RPMI7951 (cell line): ENCODE data around the gene ABLIM1. TPM values are rescaled to one million over a fixed set of nuclear protein-coding genes. Genes with fewer than 3 reads are reported as not detected.
A peak's percentile ranks its signal among the peaks of the same experiment; 100 is the strongest.

ENCODE experiments used
- DNase-seq: peaks from one replicate; pipeline ENCODE4 v3.0.0-alpha.2; 2012; ENCODE audit warnings: low read depth
- total RNA-seq: library from RNA; depleted of rRNA; stranded (reverse); fragments of >200 nt; shearing (Covaris generic); gene quantifications from 2 replicates; pipeline ENCODE4 v1.2.3, GENCODE V29; 2014; rRNA removed

ABLIM1 gene
- total RNA-seq = 0.20 and 0.24 TPM in 2 replicates

DNA sequence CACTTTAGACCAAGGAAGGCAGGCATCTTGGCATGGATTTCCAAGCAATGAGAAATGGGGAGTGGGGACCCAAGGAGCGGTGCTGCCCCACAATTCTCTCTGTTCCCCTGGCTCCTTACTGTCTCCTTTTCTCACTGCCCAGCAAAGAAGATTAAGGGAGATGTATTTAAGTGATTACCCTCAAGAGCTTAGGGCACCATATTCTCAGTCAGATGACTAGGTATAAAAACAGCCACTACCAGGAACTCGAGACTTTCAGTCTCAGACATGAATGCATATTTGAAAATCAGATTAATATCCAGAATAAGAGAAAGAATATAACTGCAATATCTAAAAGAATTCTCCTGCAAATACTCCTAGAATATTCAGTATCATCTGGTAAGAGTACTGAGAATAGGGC is at the start of gene ABLIM1:
TSS of gene ABLIM1 (minus strand) at position 101 of the 400 bp plus-strand sequence. CDS start at position 26, 75 bp downstream.
- no peak for DNase-seq

GRCh38 chr10:114706458-114707055 is 48.5 kb upstream of the ABLIM1 start:
- no peak for DNase-seq

- DNase-seq = no peak
Observed at GRCh38 chr10:114704679-114705078, 46.6 kb upstream of the ABLIM1 start.

DNA sequence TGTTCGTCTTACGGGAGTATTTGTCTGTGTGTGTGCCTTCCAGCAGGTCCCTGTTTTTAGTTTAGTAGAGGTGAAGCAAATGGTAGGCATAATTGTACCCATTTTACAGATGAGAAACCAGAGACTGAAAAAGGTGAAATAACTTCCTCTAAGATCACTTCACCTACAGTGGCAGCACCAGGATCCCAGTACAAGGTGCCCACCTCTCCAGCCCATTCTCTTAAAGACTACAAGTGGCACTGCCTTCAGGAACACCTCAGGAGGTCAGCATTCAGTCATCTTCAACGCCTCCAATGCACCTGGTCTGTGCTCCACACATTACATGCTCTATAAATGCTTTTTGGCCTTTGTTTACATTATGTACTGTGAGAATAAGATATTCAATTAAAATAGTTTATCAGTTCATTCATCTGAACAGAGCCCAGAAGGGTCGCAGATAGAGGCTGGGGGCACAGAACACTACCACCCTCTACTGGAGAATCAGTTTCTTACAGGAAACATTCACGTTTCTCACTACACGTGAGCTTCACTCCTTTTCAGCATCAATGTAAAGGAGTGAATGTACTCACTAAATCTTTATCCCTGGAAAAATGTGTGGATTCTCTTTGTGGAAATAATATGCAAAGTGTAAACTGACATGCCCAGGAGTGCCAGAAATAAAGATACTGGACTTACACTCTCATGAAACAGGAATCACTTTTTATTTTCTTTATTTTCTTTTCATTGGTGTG is 45.5 kb upstream of the ABLIM1 start:
- DNase-seq = peak; percentile 6

DNA sequence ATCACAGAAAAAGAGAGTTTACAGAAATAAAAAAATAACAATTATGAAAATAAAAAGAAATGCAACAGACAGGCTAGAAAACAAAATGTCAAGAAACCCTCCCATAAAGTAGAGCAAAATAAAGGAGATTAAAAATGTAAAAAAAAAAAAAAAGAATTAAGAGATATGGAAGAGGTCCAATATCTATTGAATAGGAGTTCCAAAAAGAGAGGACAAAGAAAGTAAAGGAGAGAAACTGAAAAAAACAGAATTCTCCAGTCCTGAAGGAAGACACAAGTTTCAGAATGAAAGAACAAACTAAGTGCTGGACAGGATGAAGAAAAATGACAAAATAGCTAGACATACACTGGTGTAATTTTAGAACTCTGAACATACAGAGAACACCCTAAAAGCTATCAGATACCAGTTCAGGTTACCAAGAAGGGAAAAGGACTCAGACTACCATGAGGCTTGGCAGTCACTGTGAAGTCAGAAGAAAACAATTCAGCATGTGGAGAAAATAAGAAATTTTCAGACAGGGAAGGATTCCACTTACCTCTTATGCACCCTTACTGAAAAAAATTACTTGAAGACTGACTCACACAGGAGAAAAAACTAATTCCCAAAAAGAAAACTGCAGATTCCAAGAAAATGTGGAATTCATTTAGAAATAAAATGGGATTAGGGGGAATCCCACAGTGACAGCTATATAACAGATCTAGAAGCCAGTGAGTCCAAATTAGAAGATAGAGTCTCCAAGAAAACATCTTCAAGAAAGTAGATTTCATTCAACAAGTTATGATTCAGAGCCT is 40.4 kb upstream of the ABLIM1 start:
- no peak for DNase-seq

- DNase-seq = peak; percentile 45
Observed at GRCh38 chr10:114697061-114697598, 39.1 kb upstream of the ABLIM1 start.

DNA sequence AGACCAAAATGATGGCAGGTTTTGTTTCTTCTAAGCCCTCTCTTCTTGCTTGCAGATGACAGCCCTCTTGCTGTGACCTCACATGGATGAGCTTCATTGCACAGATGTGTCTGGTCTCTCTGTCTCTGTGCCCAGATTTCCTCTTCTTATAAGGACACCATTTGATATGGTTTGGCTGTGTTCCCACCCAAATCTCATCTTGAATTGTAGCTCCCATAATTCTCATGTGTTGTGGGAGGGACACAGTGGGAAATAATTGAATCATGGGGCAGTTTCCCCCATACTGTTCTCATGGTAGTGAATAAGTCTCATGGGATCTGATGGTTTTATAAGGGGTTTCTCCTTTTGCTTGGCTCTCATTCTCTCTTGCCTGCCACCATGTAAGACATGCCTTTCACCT is 38.2 kb upstream of the ABLIM1 start:
- DNase-seq = peak; percentile 18

- DNase-seq = no peak
Observed at GRCh38 chr10:114694752-114695151, 36.7 kb upstream of the ABLIM1 start.

DNA sequence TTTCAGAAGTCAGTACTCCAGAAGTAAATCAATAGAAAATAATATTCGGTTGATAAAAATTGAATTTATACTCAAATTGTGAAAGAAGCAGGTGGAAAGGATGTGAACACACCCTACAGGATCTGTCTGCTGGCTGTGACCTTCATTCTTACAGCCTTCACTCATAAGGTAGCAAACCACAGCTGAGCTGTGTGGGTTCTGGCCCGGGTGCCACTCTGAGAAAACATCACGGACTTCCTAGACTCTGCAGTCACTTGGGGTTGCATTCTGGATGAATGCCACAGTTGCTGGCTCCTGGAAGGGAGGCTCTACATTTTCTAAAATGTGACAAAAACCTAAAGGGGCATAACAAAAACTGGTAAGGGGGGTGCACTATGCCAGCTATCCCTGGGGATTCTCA is 36.0 kb upstream of the ABLIM1 start:
- peak; percentile 3 for DNase-seq

DNA sequence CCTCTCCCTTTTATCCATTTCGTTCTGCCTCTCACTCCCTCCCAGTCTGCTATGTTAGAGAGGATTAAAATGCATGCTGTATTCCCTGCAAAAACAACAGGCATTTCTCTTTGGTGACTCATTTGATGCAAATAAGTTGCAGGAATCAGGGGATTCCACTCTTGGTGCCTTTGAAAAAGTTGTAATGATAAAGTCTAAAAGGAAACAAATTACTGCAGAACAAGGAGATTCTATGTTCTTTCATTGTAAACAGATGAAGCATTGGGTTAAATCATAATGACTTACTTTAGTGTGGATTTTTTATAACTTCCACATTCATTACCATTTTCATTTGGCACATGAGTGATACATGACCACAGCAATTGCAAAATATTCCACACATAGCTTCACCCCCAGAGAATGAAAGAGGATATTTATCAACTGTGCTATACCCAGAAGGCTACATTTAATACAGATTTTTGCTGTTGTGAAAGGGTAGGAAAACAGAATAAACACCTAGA is 33.4 kb upstream of the ABLIM1 start:
- DNase-seq = peak; percentile 56

DNA sequence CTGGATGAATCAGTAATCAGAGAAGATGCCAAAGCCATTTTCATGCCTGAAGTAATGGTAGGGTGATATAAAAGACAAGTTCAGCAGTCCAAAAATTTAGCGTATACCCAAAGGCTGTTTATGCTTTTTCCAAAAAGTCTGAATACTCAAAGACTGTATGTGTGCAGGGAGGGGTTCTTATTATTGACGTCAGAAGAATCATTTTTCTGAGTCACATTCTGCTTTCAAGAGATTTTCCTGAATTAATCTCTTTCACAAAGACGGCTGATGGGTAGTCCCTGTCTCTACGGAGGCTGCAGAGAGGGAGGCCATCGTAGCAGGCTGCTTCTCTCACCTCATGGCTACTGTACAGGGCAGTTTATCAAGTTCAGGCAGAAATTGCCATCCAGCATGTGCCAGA is 30.7 kb upstream of the ABLIM1 start:
- no peak for DNase-seq

DNA sequence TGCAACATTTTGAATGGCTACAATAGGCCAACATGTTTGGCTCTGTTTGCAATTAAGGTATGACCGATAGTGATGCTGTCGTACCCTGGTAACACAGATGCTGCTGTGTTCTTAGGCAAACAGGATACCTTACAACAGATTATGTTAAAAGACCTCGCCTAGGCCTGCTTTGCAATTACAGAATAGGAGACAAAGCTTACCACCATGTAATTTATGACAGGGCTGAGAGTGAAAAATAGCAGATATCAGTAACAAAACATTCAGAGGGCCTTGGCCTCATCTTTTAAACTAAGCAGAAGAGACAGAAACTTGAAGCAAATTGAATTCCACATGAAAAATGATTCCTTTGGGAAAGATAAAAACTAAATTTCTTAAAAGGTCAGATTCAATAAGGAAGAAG is 29.4 kb upstream of the ABLIM1 start:
- no peak for DNase-seq

GRCh38 chr10:114686013-114686412 is 27.9 kb upstream of the ABLIM1 start:
- no peak for DNase-seq

- DNase-seq = no peak
Observed at GRCh38 chr10:114685456-114685855, 27.4 kb upstream of the ABLIM1 start.

GRCh38 chr10:114684822-114685209 is 26.7 kb upstream of the ABLIM1 start:
- no peak for DNase-seq

DNA sequence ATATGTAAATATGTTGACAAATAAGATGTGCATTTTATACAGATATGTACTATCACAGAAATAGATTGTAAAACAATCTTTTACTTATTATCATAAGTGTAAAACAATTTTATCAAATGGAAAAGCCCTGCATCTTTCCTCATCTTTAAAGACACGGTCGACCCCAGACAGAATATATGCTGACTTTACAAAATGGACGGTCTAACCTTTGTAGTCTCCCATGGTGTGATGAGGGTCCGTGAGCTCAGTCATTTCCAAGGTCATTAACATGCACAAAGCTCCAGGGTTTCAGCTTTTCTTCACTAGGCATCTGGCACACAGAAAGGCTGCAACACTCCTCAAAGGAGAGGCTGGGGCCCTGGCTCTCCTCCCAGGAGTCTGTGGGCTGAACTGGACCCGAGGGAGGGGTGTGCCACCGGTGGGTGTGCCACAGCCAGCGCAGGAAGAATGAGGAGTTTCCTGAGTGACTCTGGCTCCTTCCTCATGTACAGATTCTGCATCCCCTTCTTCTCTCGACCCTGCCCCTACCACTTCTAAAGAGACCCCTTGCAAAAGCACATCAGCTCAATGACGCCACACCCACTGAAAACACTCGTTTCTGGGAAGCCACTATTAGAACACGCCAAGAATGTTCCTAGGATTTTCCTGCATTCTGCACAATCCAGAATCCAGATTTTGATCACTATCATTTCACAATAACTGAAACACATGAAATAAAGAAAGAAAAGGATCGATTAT is 26.2 kb upstream of the ABLIM1 start:
- DNase-seq = no peak

GRCh38 chr10:114683593-114683992 is 25.5 kb upstream of the ABLIM1 start:
- no peak for DNase-seq

GRCh38 chr10:114683162-114683561 is 25.1 kb upstream of the ABLIM1 start:
- no peak for DNase-seq

DNA sequence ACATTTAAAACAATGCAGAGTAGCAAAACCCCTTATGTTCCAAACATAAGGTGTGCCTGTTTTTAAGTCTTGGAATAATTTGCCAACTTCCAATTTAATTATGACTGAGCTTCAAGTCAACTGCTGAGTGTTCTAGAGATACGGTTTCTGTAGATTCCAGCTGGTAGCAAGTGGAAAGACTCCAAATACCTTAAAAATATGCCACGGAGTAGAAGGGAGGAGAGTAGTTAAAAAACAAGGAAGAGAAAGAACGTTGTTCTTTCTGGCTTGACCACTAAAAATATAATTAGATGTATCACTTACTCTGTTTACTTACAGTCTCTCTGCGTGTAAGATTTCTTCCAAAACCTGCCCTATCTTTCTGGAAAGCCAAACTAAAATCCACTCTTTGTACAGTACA is 24.5 kb upstream of the ABLIM1 start:
- DNase-seq = no peak

GRCh38 chr10:114682121-114682520 is 24.0 kb upstream of the ABLIM1 start:
- no peak for DNase-seq

GRCh38 chr10:114681542-114681941 is 23.5 kb upstream of the ABLIM1 start:
- DNase-seq = peak; percentile 27
